ENCODE data around the gene ABHD4. TPM values are rescaled to one million over a fixed set of nuclear protein-coding genes. Genes with fewer than 3 reads are reported as not detected.

ABHD4 gene
- total and polyA plus RNA-seq, 10 of the 15 experiments (the other 5 are each of a cell fraction or from before 2014, with no cell fraction given): 5.4 to 28.7 (median 10.8) TPM

DNA sequence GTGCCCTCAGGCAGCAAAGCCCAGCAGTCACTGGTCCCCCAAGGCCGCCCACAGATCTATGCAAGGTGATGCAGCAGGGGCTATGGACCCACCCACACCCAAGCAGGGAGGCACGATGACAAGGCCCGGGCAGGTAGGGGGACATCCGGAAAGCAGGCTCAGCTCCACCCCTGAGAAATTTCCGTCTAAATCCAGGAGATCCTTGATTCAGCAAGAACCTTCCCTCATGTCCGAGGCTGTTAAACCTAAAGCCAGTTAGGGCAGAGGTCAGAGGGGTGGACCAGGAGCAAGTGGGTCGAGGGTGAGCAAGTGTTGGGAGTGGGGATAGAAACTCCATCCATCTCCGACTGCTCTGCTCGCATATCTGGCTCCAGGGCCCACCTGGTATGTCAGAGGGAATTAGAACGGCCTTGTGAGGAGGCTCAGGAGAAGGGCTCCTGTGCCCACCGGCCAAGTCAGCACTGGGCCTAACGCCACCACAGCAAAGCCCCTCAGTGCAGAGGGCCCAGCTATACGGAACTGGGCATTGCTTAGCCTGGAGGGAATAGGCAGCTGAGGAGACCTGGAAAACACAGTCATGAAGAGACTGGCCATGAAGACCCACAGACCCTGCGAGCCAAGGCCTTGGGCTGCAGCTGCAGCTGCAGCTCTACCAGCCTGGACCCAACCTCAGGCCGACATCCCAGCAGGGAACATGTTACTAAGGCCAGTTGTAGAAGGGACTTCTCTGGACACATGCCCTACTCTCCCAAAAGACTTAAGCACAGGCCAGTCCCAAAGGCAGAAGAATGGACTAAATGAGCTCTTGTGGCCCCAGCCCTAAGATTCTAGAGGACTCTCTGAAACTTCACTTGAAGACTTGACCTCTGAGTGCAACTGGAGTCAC lies 43.4 kb upstream of the ABHD4 start:
- no peak for DNase-seq (ENCODE audit: low read depth, low spot score)
- peak overlapping the region; percentile 90 for H3K9ac ChIP-seq (ENCODE audit: control insufficient read depth, insufficient read depth, low read length)
- peak overlapping the region; percentile 88; the same call in 1 of the 2 replicates for H3K4me2 ChIP-seq (ENCODE audit: control insufficient read depth, insufficient read depth)
- ChIA-PET CTCF (interaction anchor here (1.0 to 3.5 kb wide), 15 partner anchors 10 to 334 kb away, joined by 3 to 180 read pairs (median 11); no protein-coding TSS in a partner anchor), SMC1A (ENCODE audit: uncharacterized antibody, unreplicated experiment) (interaction anchor here (1.1 to 3.5 kb wide), 23 partner anchors 10 to 235 kb away, joined by 3 to 82 read pairs (median 8); no protein-coding TSS in a partner anchor), RAD21 (ENCODE audit: unreplicated experiment) (interaction anchor here (0.6 to 3.5 kb wide), 21 partner anchors 13 to 516 kb away, joined by 3 to 190 read pairs (median 20); partner anchors contain the start of gene DAD1), POLR2A (interaction anchor here (0.8 to 7.7 kb wide), 14 partner anchors 11 to 171 kb away, joined by 3 to 74 read pairs (median 10); no protein-coding TSS in a partner anchor)
- in situ Hi-C loops (cut with MboI) (no loop called here), intact Hi-C loops (cut with micrococcal nuclease; ENCODE audit: unreplicated experiment) (loop anchor here (5.0 kb wide), 2 partner anchors 242 to 298 kb away; no protein-coding TSS in a partner anchor)
- H3K27ac ChIP-seq (ENCODE audit: control insufficient read depth, insufficient read depth): peak overlapping the region; percentile 100
- no TSS peak for BruUV-seq (replicated peaks)
- FAIRE-seq: no peak
- no peak overlapping the region for H2AFZ ChIP-seq (ENCODE audit: control insufficient read depth, low read depth, low read length)
- WGBS (ENCODE audit: insufficient coverage, insufficient replicate concordance, low lambda C conversion rate, missing lambda C conversion rate): 81% methylated on average over 14 of the region's 15 CpGs
- ATAC-seq: no peak
- H3K27me3 ChIP-seq (replicated peaks in 1 of 2; ENCODE audit: control insufficient read depth in 2 of 2, insufficient read depth in 2 of 2, low read length in 1 of 2): no peaks in the 10 kb centered on the region
- peaks cover 78% of the 10 kb centered on the region for H3K4me1 ChIP-seq (ENCODE audit: control insufficient read depth, insufficient read depth, low read length)
- no peak overlapping the region for H3K4me3 ChIP-seq
- peaks cover 8% of the 10 kb centered on the region for H3K79me2 ChIP-seq (ENCODE audit: control insufficient read depth, insufficient read depth, low read length)
- no peak for TF ChIP-seq NR2C1 (IDR thresholded peaks at IDR 0.05)
- TF ChIP-seq, protein P1, sequence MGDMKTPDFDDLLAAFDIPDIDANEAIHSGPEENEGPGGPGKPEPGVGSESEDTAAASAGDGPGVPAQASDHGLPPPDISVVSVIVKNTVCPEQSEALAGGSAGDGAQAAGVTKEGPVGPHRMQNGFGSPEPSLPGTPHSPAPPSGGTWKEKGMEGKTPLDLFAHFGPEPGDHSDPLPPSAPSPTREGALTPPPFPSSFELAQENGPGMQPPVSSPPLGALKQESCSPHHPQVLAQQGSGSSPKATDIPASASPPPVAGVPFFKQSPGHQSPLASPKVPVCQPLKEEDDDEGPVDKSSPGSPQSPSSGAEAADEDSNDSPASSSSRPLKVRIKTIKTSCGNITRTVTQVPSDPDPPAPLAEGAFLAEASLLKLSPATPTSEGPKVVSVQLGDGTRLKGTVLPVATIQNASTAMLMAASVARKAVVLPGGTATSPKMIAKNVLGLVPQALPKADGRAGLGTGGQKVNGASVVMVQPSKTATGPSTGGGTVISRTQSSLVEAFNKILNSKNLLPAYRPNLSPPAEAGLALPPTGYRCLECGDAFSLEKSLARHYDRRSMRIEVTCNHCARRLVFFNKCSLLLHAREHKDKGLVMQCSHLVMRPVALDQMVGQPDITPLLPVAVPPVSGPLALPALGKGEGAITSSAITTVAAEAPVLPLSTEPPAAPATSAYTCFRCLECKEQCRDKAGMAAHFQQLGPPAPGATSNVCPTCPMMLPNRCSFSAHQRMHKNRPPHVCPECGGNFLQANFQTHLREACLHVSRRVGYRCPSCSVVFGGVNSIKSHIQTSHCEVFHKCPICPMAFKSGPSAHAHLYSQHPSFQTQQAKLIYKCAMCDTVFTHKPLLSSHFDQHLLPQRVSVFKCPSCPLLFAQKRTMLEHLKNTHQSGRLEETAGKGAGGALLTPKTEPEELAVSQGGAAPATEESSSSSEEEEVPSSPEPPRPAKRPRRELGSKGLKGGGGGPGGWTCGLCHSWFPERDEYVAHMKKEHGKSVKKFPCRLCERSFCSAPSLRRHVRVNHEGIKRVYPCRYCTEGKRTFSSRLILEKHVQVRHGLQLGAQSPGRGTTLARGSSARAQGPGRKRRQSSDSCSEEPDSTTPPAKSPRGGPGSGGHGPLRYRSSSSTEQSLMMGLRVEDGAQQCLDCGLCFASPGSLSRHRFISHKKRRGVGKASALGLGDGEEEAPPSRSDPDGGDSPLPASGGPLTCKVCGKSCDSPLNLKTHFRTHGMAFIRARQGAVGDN (IDR thresholded peaks at IDR 0.05): no peak
- TF ChIP-seq, protein P2, sequence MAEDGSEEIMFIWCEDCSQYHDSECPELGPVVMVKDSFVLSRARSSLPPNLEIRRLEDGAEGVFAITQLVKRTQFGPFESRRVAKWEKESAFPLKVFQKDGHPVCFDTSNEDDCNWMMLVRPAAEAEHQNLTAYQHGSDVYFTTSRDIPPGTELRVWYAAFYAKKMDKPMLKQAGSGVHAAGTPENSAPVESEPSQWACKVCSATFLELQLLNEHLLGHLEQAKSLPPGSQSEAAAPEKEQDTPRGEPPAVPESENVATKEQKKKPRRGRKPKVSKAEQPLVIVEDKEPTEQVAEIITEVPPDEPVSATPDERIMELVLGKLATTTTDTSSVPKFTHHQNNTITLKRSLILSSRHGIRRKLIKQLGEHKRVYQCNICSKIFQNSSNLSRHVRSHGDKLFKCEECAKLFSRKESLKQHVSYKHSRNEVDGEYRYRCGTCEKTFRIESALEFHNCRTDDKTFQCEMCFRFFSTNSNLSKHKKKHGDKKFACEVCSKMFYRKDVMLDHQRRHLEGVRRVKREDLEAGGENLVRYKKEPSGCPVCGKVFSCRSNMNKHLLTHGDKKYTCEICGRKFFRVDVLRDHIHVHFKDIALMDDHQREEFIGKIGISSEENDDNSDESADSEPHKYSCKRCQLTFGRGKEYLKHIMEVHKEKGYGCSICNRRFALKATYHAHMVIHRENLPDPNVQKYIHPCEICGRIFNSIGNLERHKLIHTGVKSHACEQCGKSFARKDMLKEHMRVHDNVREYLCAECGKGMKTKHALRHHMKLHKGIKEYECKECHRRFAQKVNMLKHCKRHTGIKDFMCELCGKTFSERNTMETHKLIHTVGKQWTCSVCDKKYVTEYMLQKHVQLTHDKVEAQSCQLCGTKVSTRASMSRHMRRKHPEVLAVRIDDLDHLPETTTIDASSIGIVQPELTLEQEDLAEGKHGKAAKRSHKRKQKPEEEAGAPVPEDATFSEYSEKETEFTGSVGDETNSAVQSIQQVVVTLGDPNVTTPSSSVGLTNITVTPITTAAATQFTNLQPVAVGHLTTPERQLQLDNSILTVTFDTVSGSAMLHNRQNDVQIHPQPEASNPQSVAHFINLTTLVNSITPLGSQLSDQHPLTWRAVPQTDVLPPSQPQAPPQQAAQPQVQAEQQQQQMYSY (CRISPR knock-in tag; IDR thresholded peaks at IDR 0.05): 0 out of 2 replicates have a peak, but pooled peaks have one; percentile 26
- TF ChIP-seq, protein P3, sequence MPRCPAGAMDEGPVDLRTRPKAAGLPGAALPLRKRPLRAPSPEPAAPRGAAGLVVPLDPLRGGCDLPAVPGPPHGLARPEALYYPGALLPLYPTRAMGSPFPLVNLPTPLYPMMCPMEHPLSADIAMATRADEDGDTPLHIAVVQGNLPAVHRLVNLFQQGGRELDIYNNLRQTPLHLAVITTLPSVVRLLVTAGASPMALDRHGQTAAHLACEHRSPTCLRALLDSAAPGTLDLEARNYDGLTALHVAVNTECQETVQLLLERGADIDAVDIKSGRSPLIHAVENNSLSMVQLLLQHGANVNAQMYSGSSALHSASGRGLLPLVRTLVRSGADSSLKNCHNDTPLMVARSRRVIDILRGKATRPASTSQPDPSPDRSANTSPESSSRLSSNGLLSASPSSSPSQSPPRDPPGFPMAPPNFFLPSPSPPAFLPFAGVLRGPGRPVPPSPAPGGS (IDR thresholded peaks at IDR 0.05; ENCODE audit: borderline replicate concordance, insufficient read depth, low read depth, low read length, poor library complexity, severe bottlenecking): no peak
- peaks cover 9 to 19% of the 10 kb centered on the region in 2 experiments for H3K36me3 ChIP-seq (ENCODE audit: control insufficient read depth in 2 of 2, insufficient read depth in 2 of 2, low read length in 1 of 2)
- no peaks in the 10 kb centered on the region for H4K20me1 ChIP-seq (ENCODE audit: control insufficient read depth, insufficient read depth)
- no peaks in the 10 kb centered on the region for H3K9me3 ChIP-seq (replicated peaks; ENCODE audit: control insufficient read depth, insufficient read depth, low read length)
